ENCODE measurements around the gene ZGLP1. TPM values are rescaled to one million over a fixed set of nuclear protein-coding genes. Genes with fewer than 3 reads are reported as not detected.
"Not testable (repeated sequence)": the region's sequence is repeated elsewhere in the genome, so short reads cannot be mapped to it uniquely, and the experiment has no call there.

The ZGLP1 gene
- total RNA-seq, result 1 to 10 TPM; 2.5 to 7.3 TPM

DNA sequence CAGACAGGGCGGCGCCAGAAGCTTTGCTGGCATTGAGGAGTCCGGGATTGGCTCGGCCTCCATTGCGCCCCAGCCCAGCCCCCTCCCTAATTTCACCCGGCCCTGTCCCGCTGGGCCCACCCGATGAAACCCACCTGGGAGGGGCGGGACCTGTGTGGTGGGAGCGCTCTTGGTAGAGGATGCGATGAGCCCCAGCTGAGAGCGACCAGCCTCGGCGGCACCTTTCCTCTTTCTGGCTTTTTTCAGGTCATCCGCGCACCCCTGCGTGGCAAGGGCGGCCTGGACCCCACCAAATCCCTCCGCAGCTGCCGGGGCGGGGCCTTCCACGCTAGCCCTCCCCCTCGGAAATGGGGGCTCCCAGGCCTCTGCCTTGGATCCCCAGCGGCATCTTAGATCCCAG, at the start of gene ZGLP1:
TSS of gene ZGLP1 (minus strand) at position 393 of the 400 bp plus-strand sequence.
- Mint-ChIP-seq H3K36me3 (no peaks in the 10 kb centered on the region), H3K27ac (no peak within 1 kb of the TSS), H3K4me1 (ENCODE audit: low read depth in 2 of 2) (peaks cover under 1 to 2% of the 10 kb centered on the region in 2 donors), H3K9me3 (no peaks in the 10 kb centered on the region), H3K27me3 (no peaks in the 10 kb centered on the region), H3K4me3 (no peak within 1 kb of the TSS)
- DNase-seq (ENCODE audit: low spot score), result no peak
- no peak for ATAC-seq

DNA sequence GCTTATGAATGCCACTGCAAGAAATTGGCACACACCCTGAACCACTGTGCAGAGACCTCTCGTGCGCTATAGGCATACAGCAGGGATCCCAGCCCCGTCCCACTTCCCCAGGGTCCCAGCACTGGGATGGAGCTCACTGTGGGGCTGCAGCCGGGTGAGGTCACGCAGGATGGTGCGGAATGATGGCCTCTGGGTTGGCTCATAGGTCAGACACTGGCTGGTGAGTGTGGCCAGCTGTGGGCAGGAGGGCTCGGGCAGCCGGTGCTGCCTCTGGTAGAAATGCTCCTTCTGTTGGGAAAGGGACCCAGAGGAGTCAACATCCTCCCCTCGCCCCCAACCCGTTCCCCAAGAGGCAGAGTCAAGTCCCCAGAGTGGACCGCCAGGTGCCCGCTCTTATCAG, 46.8 kb upstream of the ZGLP1 start:
- Mint-ChIP-seq H3K27ac (no peak overlapping the region), H3K4me1 (ENCODE audit: low read depth in 2 of 2) (peaks cover 0 to 5% of the 10 kb centered on the region in 2 donors), H3K27me3 (no peaks in the 10 kb centered on the region), H3K9me3 (no peaks in the 10 kb centered on the region), H3K4me3 (no peak overlapping the region), H3K36me3 (no peaks in the 10 kb centered on the region)
- DNase-seq (ENCODE audit: low spot score), result peak; percentile 49
- ATAC-seq, result no peak

DNA sequence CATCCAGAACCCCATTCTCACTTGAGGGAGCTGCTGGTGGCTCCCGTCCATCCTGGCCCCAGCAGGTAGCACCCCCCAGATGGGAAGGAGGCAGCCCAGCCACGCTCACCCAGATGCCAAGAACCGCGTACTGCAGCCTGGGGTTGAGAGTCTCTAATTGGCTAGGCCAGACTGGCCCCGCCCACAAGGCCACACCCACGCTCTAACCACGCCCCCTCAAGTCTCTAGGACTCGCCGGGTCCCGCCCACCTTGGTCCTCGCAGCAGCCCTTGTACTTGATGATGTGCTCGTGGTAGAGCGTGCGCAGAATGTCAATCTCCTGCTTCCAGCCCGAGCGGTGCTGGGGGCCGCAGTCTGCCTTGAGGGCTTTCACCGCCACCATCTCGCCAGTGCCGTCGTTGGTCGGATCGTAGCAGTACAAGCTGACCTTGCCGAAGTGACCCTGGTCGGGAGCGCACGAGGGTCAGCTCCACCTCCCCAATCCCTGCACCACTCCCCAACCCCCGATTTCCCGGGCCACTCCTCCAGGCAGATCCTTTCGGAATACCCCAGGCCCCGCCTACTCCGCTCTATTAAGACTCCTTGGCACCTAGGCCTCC, 44.3 kb upstream of the ZGLP1 start:
- Mint-ChIP-seq H3K27ac (peak overlapping the region in 1 of 2 donors; percentile 63), H3K9me3 (no peaks in the 10 kb centered on the region), H3K27me3 (no peaks in the 10 kb centered on the region), H3K4me1 (ENCODE audit: low read depth in 2 of 2) (no peaks in the 10 kb centered on the region), H3K36me3 (no peaks in the 10 kb centered on the region), H3K4me3 (no peak overlapping the region)
- DNase-seq (ENCODE audit: low spot score) (peak; percentile 62), ATAC-seq (peak; percentile 57 to 65)

DNA sequence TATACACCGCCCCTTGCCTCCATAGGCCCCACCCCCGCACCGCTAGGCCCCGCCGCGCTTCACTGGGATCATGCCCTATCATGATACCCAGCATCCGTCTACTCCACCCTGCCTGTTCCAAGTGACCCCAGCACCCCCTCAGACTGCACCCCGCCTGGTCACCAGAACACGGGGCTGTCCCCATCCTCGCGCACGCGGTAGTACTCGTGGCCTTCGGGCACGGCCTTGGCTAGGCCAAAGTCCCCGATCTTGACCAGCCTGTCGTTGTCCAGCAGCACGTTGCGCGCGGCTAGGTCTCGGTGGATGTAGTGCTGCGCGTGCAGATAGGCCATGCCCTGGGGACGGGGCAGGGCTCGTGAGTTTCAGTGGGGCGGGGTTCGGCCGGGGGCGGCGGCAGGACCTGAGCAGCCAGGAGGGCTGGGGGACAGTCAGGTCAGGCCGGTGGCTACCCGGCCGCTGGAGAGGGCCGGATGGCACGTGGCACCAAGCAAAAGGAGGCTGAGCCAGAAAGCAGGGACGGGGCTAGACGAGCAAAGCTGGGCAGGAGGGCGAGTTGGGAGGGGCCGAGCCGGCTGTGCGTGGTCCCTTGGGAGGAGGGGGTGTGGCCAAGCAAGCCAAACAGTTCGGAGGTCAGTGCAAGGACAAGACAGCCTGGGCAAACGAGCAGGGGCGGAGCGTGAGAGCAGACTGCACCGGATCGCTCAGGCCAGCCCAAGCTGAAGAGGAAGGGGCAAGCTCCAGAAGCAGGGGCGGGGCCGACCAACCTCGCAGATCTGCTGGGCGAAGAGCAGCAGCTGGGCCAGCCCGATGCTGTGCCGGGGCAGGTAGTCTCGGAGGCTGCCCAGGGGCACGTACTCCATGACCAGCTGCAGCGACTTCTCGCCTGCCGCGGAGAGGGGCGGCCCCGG, 43.4 kb upstream of the ZGLP1 start:
- H3K4me3 Mint-ChIP-seq, result no peak overlapping the region
- H3K27ac Mint-ChIP-seq, result no peak overlapping the region
- no peaks in the 10 kb centered on the region for H3K27me3 Mint-ChIP-seq
- DNase-seq (ENCODE audit: low spot score) (no peak), ATAC-seq (peak in 1 of 2 donors; percentile 6)
- H3K9me3 Mint-ChIP-seq, result no peaks in the 10 kb centered on the region
- H3K36me3 Mint-ChIP-seq, result no peaks in the 10 kb centered on the region
- no peaks in the 10 kb centered on the region for H3K4me1 Mint-ChIP-seq (ENCODE audit: low read depth in 2 of 2)

DNA sequence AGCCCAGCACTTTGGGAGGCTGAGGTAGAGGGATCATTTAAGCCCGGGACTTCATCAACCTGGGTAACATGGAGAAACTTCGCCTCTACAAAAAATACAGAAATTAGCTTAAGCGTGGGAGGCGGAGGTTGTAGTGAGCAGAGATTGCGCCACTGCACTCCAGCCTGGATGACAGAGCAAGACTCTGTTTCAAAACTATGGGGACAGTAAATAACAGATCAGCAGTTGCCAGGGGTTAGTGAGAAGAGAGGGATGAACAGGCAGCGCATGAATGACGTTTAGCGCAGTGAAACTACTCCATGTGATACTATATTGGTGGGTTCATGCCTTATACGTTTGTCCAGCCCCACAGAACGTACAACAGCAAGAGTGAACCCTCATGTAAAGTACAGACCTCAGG, 36.9 kb upstream of the ZGLP1 start:
- Mint-ChIP-seq H3K9me3 (no peaks in the 10 kb centered on the region), H3K4me1 (ENCODE audit: low read depth in 2 of 2) (no peaks in the 10 kb centered on the region), H3K36me3 (no peaks in the 10 kb centered on the region), H3K4me3 (no peak overlapping the region), H3K27me3 (no peaks in the 10 kb centered on the region), H3K27ac (no peak overlapping the region)
- no peak for ATAC-seq
- DNase-seq (ENCODE audit: low spot score), result no peak

GRCh38 chr19:10344780-10345179, 35.2 kb upstream of the ZGLP1 start:
- H3K4me3 Mint-ChIP-seq, result no peak overlapping the region
- no peaks in the 10 kb centered on the region for H3K27me3 Mint-ChIP-seq
- H3K36me3 Mint-ChIP-seq, result no peaks in the 10 kb centered on the region
- peaks cover 2 to 6% of the 10 kb centered on the region in 2 donors for H3K4me1 Mint-ChIP-seq (ENCODE audit: low read depth in 2 of 2)
- no peaks in the 10 kb centered on the region for H3K9me3 Mint-ChIP-seq
- ATAC-seq (no peak), DNase-seq (ENCODE audit: low spot score) (no peak)
- no peak overlapping the region for H3K27ac Mint-ChIP-seq

GRCh38 chr19:10343495-10343894, 33.9 kb upstream of the ZGLP1 start:
- Mint-ChIP-seq H3K27ac (no peak overlapping the region), H3K27me3 (no peaks in the 10 kb centered on the region), H3K9me3 (no peaks in the 10 kb centered on the region), H3K4me1 (ENCODE audit: low read depth in 2 of 2) (peaks cover 15 to 19% of the 10 kb centered on the region in 2 donors), H3K36me3 (no peaks in the 10 kb centered on the region), H3K4me3 (no peak overlapping the region)
- ATAC-seq (no peak), DNase-seq (ENCODE audit: low spot score) (peak; percentile 22)

DNA sequence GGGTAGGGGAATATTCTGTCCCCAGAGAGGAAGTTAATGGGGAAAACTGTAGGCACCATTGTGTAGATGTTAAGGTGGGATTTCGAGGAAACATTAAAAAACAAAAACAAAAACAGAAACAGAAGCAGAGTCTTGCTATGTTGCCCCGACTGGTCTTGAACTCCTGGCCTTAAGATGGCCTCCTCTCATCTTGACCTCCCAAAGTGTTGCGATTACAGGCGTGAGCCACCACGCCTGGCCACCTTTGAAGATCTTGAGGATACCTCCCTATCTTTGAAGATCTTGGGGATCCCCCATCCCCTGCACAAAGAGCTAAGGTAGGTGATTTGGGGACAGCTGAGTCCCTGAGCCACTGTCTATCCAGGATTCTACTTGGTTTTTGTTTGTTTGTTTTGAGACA, 30.4 kb upstream of the ZGLP1 start:
- ATAC-seq, result no peak
- no peaks in the 10 kb centered on the region for H3K9me3 Mint-ChIP-seq
- no peaks in the 10 kb centered on the region for H3K27me3 Mint-ChIP-seq
- no peak for DNase-seq (ENCODE audit: low spot score)
- peak overlapping the region; percentile 76 to 86 for H3K27ac Mint-ChIP-seq
- H3K36me3 Mint-ChIP-seq, result no peaks in the 10 kb centered on the region
- H3K4me1 Mint-ChIP-seq (ENCODE audit: low read depth in 2 of 2), result peaks cover 19 to 23% of the 10 kb centered on the region in 2 donors
- H3K4me3 Mint-ChIP-seq, result peak overlapping the region; percentile 95

GRCh38 chr19:10339380-10339960, 29.9 kb upstream of the ZGLP1 start, which contains the start of gene ICAM3:
TSS of gene ICAM3 (minus strand) at chr19:10339624. CDS start at chr19:10339614, 10 bp downstream.
- Mint-ChIP-seq H3K36me3 (no peaks in the 10 kb centered on the region), H3K27me3 (no peaks in the 10 kb centered on the region), H3K27ac (peak within 1 kb of the TSS; percentile 76 to 86), H3K4me3 (peak within 1 kb of the TSS; percentile 95), H3K4me1 (ENCODE audit: low read depth in 2 of 2) (peaks cover 19 to 23% of the 10 kb centered on the region in 2 donors), H3K9me3 (no peaks in the 10 kb centered on the region)
- peak; percentile 89 for DNase-seq (ENCODE audit: low spot score)
- peak; percentile 93 to 94 for ATAC-seq

- H3K4me3 Mint-ChIP-seq, result peak overlapping the region; percentile 95
- no peaks in the 10 kb centered on the region for H3K9me3 Mint-ChIP-seq
- no peaks in the 10 kb centered on the region for H3K36me3 Mint-ChIP-seq
- H3K27ac Mint-ChIP-seq, result peak overlapping the region; percentile 76 to 86
- ATAC-seq, result no peak
- no peaks in the 10 kb centered on the region for H3K27me3 Mint-ChIP-seq
- peaks cover 24 to 26% of the 10 kb centered on the region in 2 donors for H3K4me1 Mint-ChIP-seq (ENCODE audit: low read depth in 2 of 2)
- DNase-seq (ENCODE audit: low spot score), result no peak
Measured at GRCh38 chr19:10338940-10339339, 29.3 kb upstream of the ZGLP1 start.

GRCh38 chr19:10336725-10337124, 27.1 kb upstream of the ZGLP1 start:
- not testable (repeated sequence) for H3K27me3 Mint-ChIP-seq; H3K9me3 Mint-ChIP-seq; H3K36me3 Mint-ChIP-seq; ATAC-seq; H3K4me3 Mint-ChIP-seq; DNase-seq (ENCODE audit: low spot score)
- peak overlapping the region in 1 of 2 donors; percentile 54 for H3K27ac Mint-ChIP-seq
- H3K4me1 Mint-ChIP-seq (ENCODE audit: low read depth in 2 of 2), result peaks cover 36 to 41% of the 10 kb centered on the region in 2 donors

GRCh38 chr19:10335352-10335985, 25.9 kb upstream of the ZGLP1 start:
- H3K4me3 Mint-ChIP-seq, result no peak overlapping the region
- DNase-seq (ENCODE audit: low spot score) (peak; percentile 59), ATAC-seq (no peak)
- peaks cover 36 to 37% of the 10 kb centered on the region in 2 donors for H3K4me1 Mint-ChIP-seq (ENCODE audit: low read depth in 2 of 2)
- H3K27me3 Mint-ChIP-seq, result no peaks in the 10 kb centered on the region
- no peaks in the 10 kb centered on the region for H3K9me3 Mint-ChIP-seq
- H3K27ac Mint-ChIP-seq, result no peak overlapping the region
- H3K36me3 Mint-ChIP-seq, result no peaks in the 10 kb centered on the region

GRCh38 chr19:10334588-10335351, 25.2 kb upstream of the ZGLP1 start:
- peaks cover 33 to 35% of the 10 kb centered on the region in 2 donors for H3K4me1 Mint-ChIP-seq (ENCODE audit: low read depth in 2 of 2)
- no peaks in the 10 kb centered on the region for H3K27me3 Mint-ChIP-seq
- ATAC-seq (no peak), DNase-seq (ENCODE audit: low spot score) (peak; percentile 56)
- H3K4me3 Mint-ChIP-seq, result peak overlapping the region; percentile 96
- no peaks in the 10 kb centered on the region for H3K9me3 Mint-ChIP-seq
- H3K27ac Mint-ChIP-seq, result no peak overlapping the region
- no peaks in the 10 kb centered on the region for H3K36me3 Mint-ChIP-seq

Data from natural killer cell treated with Interleukin-12 subunit alpha and Interleukin-12 subunit beta and Interleukin-15 and Interleukin-18, amount 100 ng/mL, for 72 hours (primary cell).